ENCODE measurements around the gene CCDC92B.
"Not testable (repeated sequence)": the region's sequence is repeated elsewhere in the genome, so short reads cannot be mapped to it uniquely, and the experiment has no call there.

Gene CCDC92B

DNA sequence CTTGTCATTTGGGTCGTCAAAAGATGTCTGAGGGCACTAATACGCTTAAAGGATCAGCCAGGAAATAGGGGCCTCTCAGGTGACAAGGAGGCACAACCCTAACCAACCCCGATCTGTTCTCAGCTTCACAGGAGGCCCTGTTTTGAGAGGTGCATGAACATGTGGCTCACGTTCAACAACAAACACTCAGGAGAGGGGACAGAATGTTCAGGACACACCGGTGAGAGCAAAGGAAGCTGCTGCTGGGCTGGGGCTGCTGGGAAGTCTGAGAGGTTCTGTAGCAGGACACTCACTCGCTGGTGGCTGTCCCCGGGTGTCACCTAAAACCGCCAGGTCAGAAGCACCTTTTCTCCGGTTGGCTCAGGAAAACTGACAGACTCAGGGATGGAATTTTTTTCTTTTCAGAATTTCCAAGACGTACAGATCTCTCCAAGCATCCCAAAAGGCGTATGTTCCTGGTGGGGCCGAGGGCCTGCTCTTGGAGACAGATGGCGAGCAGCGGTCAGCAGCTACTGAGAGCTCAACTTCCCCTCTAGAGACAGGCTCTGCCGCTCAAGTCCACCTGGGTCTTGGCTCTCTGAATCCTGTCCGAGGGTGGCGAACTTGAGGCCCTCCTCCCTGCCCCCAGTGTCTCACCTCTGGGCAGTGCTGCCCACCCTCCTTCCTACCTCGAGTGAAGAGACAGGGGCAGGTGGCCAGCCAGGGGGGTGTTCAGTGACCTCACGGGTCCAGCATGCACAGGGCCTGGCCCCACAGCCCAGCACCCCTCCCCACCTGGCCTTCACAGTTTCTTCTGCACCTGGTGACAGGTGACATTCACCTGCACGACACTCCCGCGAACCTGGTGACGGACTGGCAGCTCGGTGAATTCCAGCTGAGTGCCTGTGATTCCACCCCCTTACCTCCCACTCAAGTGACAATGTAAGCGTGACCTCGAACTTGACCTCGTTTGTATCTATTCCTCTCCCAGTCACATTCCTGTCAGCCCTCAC lies 60.8 kb downstream of the CCDC92B start:
- no peak for DNase-seq

DNA sequence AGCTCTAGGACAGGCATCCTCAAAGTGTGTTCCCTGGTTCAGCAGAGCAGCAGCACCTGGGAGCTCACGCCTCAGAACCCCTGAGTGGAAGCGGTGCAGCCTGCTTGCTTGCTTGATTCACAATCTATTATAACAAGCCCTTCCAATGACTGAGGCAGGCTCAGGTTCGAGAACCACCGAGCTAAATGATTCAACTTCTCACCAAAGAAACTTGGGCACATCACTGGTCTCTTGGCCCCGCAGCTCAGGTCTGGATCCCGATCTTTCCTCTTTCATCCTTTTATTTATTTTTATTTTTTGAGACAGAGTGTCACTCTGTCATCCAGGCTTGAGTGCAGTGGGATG lies 62.4 kb downstream of the CCDC92B start:
- DNase-seq, result no peak

DNA sequence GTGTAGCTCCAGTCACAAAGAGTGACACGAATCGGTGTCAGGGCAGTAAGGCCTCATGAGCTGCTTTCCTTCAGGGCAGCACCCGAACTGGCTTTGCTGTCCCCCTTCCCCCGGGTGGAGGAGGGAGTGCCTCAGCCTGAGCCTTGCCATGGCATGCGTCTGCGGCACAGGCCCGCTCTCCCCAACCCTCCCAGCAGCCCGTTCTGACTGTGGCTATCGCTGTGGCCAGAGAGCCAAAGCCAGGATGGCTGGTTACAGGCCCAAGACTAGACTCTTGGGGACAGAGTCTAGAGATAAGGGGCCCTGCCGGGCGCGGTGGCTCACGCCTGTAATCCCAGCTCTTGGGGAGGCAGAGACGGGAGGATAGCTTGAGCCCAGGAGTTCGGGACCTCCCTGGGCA lies 63.8 kb downstream of the CCDC92B start:
- DNase-seq, result no peak

DNA sequence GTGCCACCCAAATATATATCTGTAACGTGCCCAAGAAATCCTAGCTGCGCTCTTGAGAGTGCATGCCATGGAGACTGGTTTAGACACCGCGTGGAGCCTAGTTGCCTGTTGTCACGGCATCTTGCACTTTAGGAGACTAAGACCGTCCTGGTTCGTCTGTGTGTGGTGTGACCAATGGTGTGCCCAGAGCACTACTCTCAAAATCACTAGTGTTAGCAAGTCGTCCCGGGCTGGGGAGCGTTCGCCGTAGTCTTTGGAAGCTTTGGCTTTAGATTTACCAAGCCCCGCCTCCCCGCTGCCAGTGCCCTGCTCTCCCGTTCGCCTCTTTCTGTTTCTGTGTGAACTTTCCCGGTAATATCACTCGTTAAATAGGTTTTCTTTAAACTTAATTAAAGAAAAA lies 64.9 kb downstream of the CCDC92B start:
- DNase-seq, result no peak

DNA sequence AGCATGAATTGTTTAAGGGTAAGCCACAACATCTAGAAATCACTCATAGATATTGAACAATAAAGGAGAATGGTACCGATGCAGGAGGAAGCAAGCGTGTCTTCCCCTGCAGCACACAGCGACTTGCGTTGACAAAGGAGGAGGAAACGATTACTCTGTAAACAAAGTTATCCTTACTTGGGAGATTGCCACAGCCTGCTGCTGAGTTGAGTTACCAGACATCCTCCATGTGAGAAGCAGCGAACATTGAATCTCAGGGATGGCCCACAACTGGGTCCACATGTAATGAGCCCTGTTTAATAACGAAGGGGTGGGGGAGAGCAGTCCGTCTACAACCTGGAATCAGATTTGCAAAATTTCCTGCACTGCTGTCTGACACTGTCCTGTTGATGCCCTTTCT lies 65.5 kb downstream of the CCDC92B start:
- no peak for DNase-seq

DNA sequence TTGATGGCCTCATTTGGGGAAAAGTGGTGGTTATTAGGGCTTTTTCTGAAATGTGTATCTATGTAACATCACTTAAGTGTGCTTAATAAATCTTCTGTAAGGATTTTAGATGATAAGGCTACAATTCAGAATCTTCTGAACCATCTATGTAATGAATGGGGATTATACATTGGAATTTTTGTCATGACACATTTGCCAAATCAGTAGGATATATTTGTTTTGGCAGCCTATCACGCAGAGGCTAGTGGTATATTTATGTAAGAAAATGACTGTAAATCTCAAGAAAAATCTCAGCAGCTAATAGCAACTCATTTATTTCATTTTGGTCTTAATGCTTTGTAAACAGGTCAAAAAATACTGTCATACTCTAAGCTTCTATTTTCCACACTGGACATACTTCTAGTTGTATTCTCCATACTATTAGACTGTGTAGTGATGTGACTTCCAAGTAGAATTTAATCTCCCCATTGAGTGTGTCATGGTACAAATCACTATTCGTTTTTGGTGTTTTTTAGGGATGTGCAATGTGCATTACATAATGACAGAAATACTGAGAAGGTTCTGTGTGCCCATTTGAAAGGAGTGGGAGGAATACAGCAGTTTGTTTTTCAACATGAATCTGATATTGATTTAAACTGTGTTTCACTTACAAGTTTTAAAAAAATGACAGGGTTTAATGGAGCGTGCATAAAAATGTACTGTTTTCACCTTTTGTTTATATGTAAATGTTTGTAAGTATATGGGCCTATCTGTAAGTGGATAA lies 67.1 kb downstream of the CCDC92B start:
- no peak for DNase-seq

DNA sequence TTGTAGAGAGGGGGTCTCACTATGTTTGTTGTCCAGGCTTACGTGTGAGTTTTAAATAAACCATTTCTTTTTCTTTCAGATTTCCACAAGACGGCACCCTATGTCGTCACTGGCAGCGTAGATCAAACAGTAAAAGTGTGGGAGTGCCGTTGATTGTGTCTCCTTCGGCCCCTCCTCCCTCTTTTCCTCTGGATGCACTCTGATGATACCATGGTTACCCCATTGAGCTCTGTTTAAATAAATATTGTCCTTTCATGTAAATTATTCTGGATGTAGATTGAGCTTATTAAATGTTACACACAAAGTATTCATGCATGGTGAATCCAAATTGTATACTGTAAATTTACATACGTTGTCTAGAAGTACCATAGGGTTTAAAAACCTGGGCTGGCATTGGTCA lies 67.8 kb downstream of the CCDC92B start:
- DNase-seq, result no peak

DNA sequence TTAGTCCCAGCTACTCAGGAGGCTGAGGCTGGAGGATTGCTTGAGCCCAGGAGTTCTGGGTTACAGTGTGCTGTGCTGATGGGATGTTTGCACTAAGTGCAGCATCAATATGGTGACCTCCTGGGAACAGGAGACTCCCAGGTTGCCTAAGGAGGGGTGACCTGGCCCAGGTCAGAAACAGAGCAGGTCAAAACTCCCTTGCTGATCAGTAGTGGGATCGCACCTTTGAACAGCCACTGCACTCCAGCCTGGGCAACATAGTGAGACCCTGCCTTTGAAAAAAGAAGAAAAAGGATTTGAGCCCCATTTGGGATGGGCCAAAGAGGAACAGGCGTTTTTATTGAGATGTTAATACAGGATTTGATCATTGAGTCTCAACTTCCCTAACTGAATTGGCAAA lies 68.5 kb downstream of the CCDC92B start:
- no peak for DNase-seq

DNA sequence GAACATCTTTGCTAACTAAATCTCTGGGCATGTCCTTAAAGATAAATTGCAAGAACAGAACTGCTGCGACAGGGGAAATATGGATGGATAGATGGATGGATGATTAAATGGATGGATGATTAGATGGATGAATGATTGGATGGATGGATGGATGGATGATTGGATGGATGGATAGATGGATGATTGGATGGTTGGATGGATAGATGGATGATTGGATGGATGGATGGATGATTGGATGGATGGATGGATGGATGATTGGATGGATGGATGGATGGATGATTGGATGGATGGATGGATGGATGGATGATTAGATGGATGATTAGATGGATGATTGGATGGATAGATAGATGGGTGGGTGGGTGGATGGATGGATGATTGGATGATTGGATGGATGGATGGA lies 70.2 kb downstream of the CCDC92B start:
- not testable (repeated sequence) for DNase-seq
